Calu3 (cell line): ENCODE results near the gene AMELY. TPM values are rescaled to one million over a fixed set of nuclear protein-coding genes. Genes with fewer than 3 reads are reported as not detected.

Source experiments
- BruUV-seq: library from RNA; stranded (reverse); fragments of 400-500 nt; replicated peaks from 2 replicates; lab custom pipeline; 2021; lab: Mats Ljungman, UMichigan
- CTCF ChIA-PET: fragments of 300-600 bp; sonication (Branson Sonifier 250); formaldehyde crosslinking; loops from one replicate; lab custom pipeline; 2022; ENCODE audit warnings: antibody characterized with exemption; lab: Charles Lee
- DNase-seq: peaks from one replicate; pipeline ENCODE4 v3.0.0; 2022
- H3K27ac Mint-ChIP-seq: one replicate; pipeline ENCODE4 v1.8.0; 2022; ENCODE audit warnings: mixed read lengths; ENCODE audit not compliant: unreplicated experiment
- H3K27me3 Mint-ChIP-seq: one replicate; pipeline ENCODE4 v1.8.0; 2022; ENCODE audit warnings: mixed read lengths; ENCODE audit not compliant: unreplicated experiment
- H3K36me3 Mint-ChIP-seq: one replicate; pipeline ENCODE4 v1.8.0; 2022; ENCODE audit warnings: mild to moderate bottlenecking, moderate library complexity, mixed read lengths; ENCODE audit not compliant: insufficient read depth, unreplicated experiment
- H3K4me1 Mint-ChIP-seq: one replicate; pipeline ENCODE4 v1.8.0; 2022; ENCODE audit warnings: mild to moderate bottlenecking, low read depth, mixed read lengths; ENCODE audit not compliant: unreplicated experiment
- H3K4me3 Mint-ChIP-seq: one replicate; pipeline ENCODE4 v1.8.0; 2022; ENCODE audit warnings: mild to moderate bottlenecking, low read depth, moderate library complexity, mixed read lengths; ENCODE audit not compliant: unreplicated experiment
- H3K9me3 Mint-ChIP-seq: one replicate; pipeline ENCODE4 v1.8.0; 2022; ENCODE audit warnings: low read depth, mixed read lengths; ENCODE audit not compliant: unreplicated experiment
- CTCF ChIP-seq: fragments of 200-600 bp; IDR thresholded peaks from one replicate; pipeline ENCODE4 v1.8.0; 2022; ENCODE audit warnings: antibody characterized with exemption; ENCODE audit not compliant: unreplicated experiment
- intact Hi-C: fragments of 100-400 bp; cut with micrococcal nuclease; formaldehyde crosslinking; loops from one replicate; pipeline ENCODE4 v1.10.0; 2022; ENCODE audit not compliant: unreplicated experiment
- total RNA-seq: library from RNA; stranded (reverse); gene quantifications from 2 replicates; pipeline ENCODE4 v1.2.3, GENCODE V29; 2022

The AMELY gene
- total RNA-seq, 1 experiment from 2014 or later, result not detected

DNA sequence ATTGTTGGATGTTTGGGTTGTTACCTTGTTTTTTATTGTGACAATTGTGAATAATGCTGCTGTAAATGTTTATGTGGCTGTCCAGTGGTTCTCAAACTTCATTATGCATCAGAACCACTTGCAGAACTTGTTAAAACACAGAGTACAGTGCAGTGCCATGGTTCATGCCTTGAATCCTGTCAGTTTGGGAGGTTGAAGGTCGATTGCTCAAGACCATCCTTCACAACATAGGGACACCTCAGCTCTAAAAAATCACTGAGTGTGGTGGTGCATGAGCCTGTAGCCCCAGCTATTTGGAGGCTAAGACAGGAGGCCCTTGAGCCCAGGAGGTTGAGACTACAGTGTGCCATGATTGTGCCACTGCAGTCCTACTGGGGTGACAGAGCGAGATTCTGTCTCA lies 23.9 kb upstream of the AMELY start:
- H3K27ac Mint-ChIP-seq, result no peak overlapping the region
- H3K9me3 Mint-ChIP-seq, result no peaks in the 10 kb centered on the region
- no TSS peak for BruUV-seq
- CTCF ChIA-PET, result no interaction called here
- no peaks in the 10 kb centered on the region for H3K36me3 Mint-ChIP-seq
- no peak overlapping the region for H3K4me3 Mint-ChIP-seq
- TF ChIP-seq CTCF, result no peak
- intact Hi-C loops, result no loop called here
- H3K4me1 Mint-ChIP-seq, result no peaks in the 10 kb centered on the region
- no peaks in the 10 kb centered on the region for H3K27me3 Mint-ChIP-seq
- no peak for DNase-seq

DNA sequence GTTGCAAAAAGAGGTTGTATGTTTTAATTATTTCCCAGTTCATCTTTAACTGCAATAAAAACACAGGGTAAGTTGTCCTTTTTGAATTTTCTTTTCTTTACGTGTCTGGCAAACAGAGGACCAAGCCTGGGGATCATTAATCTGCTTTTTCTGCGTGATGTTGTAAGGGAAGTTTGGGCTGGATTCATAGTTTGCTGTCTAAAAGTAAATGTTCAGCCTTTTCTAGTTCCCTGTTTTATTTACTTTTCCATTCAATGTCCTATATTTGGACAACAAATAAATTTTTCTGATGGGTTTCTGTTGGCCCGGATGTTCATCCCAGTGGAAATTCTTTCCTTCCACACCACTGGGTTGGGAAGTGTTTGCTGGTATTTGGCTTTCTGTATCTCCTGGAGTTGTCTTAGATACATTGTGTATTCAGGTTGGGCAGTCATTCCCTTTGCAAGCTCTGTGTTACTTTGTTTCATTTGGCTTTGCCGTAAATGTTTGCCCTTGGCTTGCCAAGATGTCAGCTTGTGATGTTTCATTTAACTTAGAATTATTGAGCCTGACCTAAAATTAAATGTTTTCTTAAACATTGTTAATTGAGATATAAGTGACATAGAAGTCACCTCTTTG lies 20.3 kb upstream of the AMELY start:
- Mint-ChIP-seq H3K27me3 (no peaks in the 10 kb centered on the region), H3K27ac (no peak overlapping the region), H3K36me3 (no peaks in the 10 kb centered on the region), H3K4me3 (no peak overlapping the region), H3K4me1 (no peaks in the 10 kb centered on the region), H3K9me3 (no peaks in the 10 kb centered on the region)
- no peak for DNase-seq
- no TSS peak for BruUV-seq
- no peak for TF ChIP-seq CTCF
- CTCF ChIA-PET, result no interaction called here
- intact Hi-C loops, result no loop called here

DNA sequence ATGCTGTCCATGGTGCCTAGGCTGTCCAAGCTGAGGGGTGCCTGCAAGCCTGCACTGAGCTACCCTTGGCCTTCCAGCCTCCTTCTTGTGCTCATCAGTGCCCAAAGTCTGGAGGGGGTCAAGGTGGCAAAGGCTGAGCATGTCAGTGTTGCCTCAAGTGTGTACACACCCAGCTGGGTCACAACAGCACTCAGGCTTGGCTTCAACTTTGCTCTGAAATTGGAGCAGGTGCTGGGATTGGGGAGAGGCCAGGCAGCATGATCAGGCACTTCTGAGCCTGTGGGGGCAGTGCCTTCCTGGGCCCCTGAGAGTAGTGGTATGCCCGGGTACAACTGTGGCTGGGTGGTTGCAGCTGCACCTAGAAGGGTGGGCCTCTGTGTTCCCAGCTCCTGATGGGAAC lies 17.7 kb upstream of the AMELY start:
- no peaks in the 10 kb centered on the region for H3K36me3 Mint-ChIP-seq
- H3K9me3 Mint-ChIP-seq, result no peaks in the 10 kb centered on the region
- no peaks in the 10 kb centered on the region for H3K27me3 Mint-ChIP-seq
- no peak overlapping the region for H3K4me3 Mint-ChIP-seq
- CTCF ChIA-PET, result no interaction called here
- intact Hi-C loops, result no loop called here
- TF ChIP-seq CTCF, result no peak
- no peak overlapping the region for H3K27ac Mint-ChIP-seq
- H3K4me1 Mint-ChIP-seq, result no peaks in the 10 kb centered on the region
- DNase-seq, result no peak
- no TSS peak for BruUV-seq

- BruUV-seq, result no TSS peak
- no peak overlapping the region for H3K4me3 Mint-ChIP-seq
- H3K27me3 Mint-ChIP-seq, result no peaks in the 10 kb centered on the region
- no peaks in the 10 kb centered on the region for H3K9me3 Mint-ChIP-seq
- intact Hi-C loops, result no loop called here
- H3K27ac Mint-ChIP-seq, result no peak overlapping the region
- TF ChIP-seq CTCF, result no peak
- no peaks in the 10 kb centered on the region for H3K4me1 Mint-ChIP-seq
- H3K36me3 Mint-ChIP-seq, result no peaks in the 10 kb centered on the region
- CTCF ChIA-PET, result no interaction called here
- no peak for DNase-seq
These were observed 16.7 kb upstream of the AMELY start for GRCh38 chrY:6928265-6928664.
